HCT116 (cell line): Measurements from ENCODE around the gene UCKL1. TPM values are rescaled to one million over a fixed set of nuclear protein-coding genes. Genes with fewer than 3 reads are reported as not detected.

Source experiments
- ATAC-seq: fragments of 200-7000 bp; cut with Tn5 transposase; 2 replicates; pipeline ENCODE4 v1.9.1; 2020; ENCODE audit warnings: mild to moderate bottlenecking, moderate library complexity
- BruUV-seq: library from RNA; stranded (reverse); fragments of 400-500 nt; replicated peaks from 2 replicates; lab custom pipeline; 2021; lab: Mats Ljungman, UMichigan
- CTCF ChIA-PET: fragments of 300-600 bp; sonication (Branson Sonifier 250); formaldehyde crosslinking; loops from one replicate; lab custom pipeline; 2021; ENCODE audit warnings: antibody characterized with exemption; lab: Charles Lee
- POLR2A ChIA-PET: fragments of 300-600, 350-600 bp; sonication (Branson Sonifier 250); formaldehyde crosslinking; loops from one replicate; lab custom pipeline; 2021; ENCODE audit warnings: antibody characterized with exemption; lab: Charles Lee
- RAD21 ChIA-PET, 2 experiments: fragments of 300-600 bp; sonication (Branson Sonifier 250); formaldehyde crosslinking; loops; one replicate each; lab custom pipeline; 2023; ENCODE audit warnings: low total read pairs in 2 of 2; ENCODE audit not compliant: uncharacterized antibody in 2 of 2, unreplicated experiment in 2 of 2, low non-redundant PET in 1 of 2; lab: Charles Lee
- DNase-seq: peaks from one replicate; pipeline ENCODE4 v3.0.0-alpha.2; 2010; ENCODE audit warnings: low read depth, low spot score
- H2AFZ ChIP-seq: fragments of 200-600 bp; shearing (Covaris generic), sonication (generic); 2 replicates; pipeline ENCODE4 v1.6.1; 2017; ENCODE audit warnings: low read depth, mixed run types, mixed read lengths, antibody characterized with exemption, low read length; ENCODE audit not compliant: poor library complexity, severe bottlenecking
- H3K27ac ChIP-seq: 2 replicates; pipeline ENCODE4 v1.5.1; 2012; ENCODE audit warnings: low read depth, low read length
- H3K27me3 ChIP-seq: fragments of 200-600 bp; sonication (generic); 2 replicates; pipeline ENCODE4 v1.6.1; 2016; ENCODE audit warnings: mixed run types, low read length, mixed read lengths; ENCODE audit not compliant: insufficient read depth
- H3K36me3 ChIP-seq, 2 experiments: fragments of 200-500 bp in 1 of 2; fragments of 200-600 bp in 1 of 2; sonication (Bioruptor generic) in 1 of 2; sonication (generic) in 1 of 2; 2 replicates each; pipeline versions ENCODE4 v1.5.1 to v1.6.1; 2014 to 2016; ENCODE audit warnings: low read length in 2 of 2, inconsistent platforms in 1 of 2, mixed read lengths in 1 of 2, mixed run types in 1 of 2; ENCODE audit not compliant: insufficient read depth in 2 of 2, control insufficient read depth in 1 of 2
- H3K4me1 ChIP-seq, 2 experiments: fragments of 200-600 bp in 1 of 2; sonication (generic) in 1 of 2; 2 replicates each; pipeline versions ENCODE4 v1.5.1 to v1.6.1; 2012 to 2017; ENCODE audit warnings: low read length in 2 of 2, inconsistent platforms in 1 of 2, mild to moderate bottlenecking in 1 of 2, mixed read lengths in 1 of 2, mixed run types in 1 of 2, moderate library complexity in 1 of 2; ENCODE audit not compliant: insufficient read depth in 2 of 2, control insufficient read depth in 1 of 2
- H3K4me2 ChIP-seq: fragments of 200-600 bp; sonication (generic); 2 replicates; pipeline ENCODE4 v1.6.1; 2017; ENCODE audit warnings: mixed run types, low read length, mixed read lengths
- H3K4me3 ChIP-seq, 2 experiments: fragments of 200-600 bp in 1 of 2; sonication (generic) in 1 of 2; replicated peaks in 1 of 2; 2 replicates each; pipeline ENCODE4 v1.5.1; 2011 to 2016; ENCODE audit warnings: low read length in 2 of 2, control low read depth in 1 of 2, low read depth in 1 of 2, mild to moderate bottlenecking in 1 of 2, mixed read lengths in 1 of 2, mixed run types in 1 of 2
- H3K79me2 ChIP-seq: fragments of 200-600 bp; sonication (generic); 2 replicates; pipeline ENCODE4 v1.6.1; 2017; ENCODE audit warnings: mild to moderate bottlenecking, mixed run types, low read length, moderate library complexity, mixed read lengths; ENCODE audit not compliant: insufficient read depth
- H3K9ac ChIP-seq: fragments of 200-600 bp; sonication (generic); 2 replicates; pipeline ENCODE4 v1.6.1; 2016; ENCODE audit warnings: low read length, mixed read lengths
- H3K9me2 ChIP-seq: fragments of 200-600 bp; sonication (generic), shearing (Covaris generic); 2 replicates; pipeline ENCODE4 v1.6.1; 2017; ENCODE audit warnings: mixed run types, mild to moderate bottlenecking, moderate library complexity; ENCODE audit not compliant: insufficient read depth
- H3K9me3 ChIP-seq, 2 experiments: fragments of 200-500 bp in 1 of 2; fragments of 200-600 bp in 1 of 2; sonication (Bioruptor generic) in 1 of 2; sonication (generic) in 1 of 2; 2 replicates each; pipeline ENCODE4 v1.6.1; 2014 to 2017; ENCODE audit warnings: low read length in 2 of 2, mixed read lengths in 2 of 2, inconsistent platforms in 1 of 2, low read depth in 1 of 2, mild to moderate bottlenecking in 1 of 2, mixed run types in 1 of 2, moderate library complexity in 1 of 2; ENCODE audit not compliant: control insufficient read depth in 1 of 2, insufficient read depth in 1 of 2
- H4K20me1 ChIP-seq: fragments of 200-600 bp; sonication (generic), shearing (Covaris generic); 2 replicates; pipeline ENCODE4 v1.6.1; 2017; ENCODE audit warnings: mixed run types, mild to moderate bottlenecking, moderate library complexity; ENCODE audit not compliant: insufficient read depth
- CTCF ChIP-seq, 3 experiments: fragments of 200-600 bp in 1 of 3; sonication (generic) in 1 of 3; IDR thresholded peaks in 2 of 3; conservative IDR thresholded peaks in 1 of 3; 2 replicates each; pipeline ENCODE4 v1.5.1; 2012 to 2017; ENCODE audit warnings: low read depth in 2 of 3, low read length in 2 of 3, antibody characterized with exemption in 1 of 3, borderline replicate concordance in 1 of 3, control low read depth in 1 of 3, mild to moderate bottlenecking in 1 of 3, mixed read lengths in 1 of 3, mixed run types in 1 of 3, moderate library complexity in 1 of 3; ENCODE audit not compliant: insufficient read depth in 1 of 3
- ELF1 ChIP-seq: IDR thresholded peaks from 2 replicates; pipeline ENCODE4 v1.6.1; 2012; ENCODE audit warnings: low read depth, borderline replicate concordance
- JUND ChIP-seq: IDR thresholded peaks from 2 replicates; pipeline ENCODE4 v1.6.1; 2012
- POLR2AphosphoS5 ChIP-seq: IDR thresholded peaks from 2 replicates; pipeline ENCODE4 v1.6.1; 2011; ENCODE audit warnings: mild to moderate bottlenecking, low read depth, low read length, moderate library complexity
- RAD21 ChIP-seq: IDR thresholded peaks from 2 replicates; pipeline ENCODE4 v1.6.1; 2012; ENCODE audit warnings: low read depth, mild to moderate bottlenecking
- SP1 ChIP-seq: IDR thresholded peaks from 2 replicates; pipeline ENCODE4 v1.6.1; 2012; ENCODE audit warnings: low read depth
- YY1 ChIP-seq: IDR thresholded peaks from 2 replicates; pipeline ENCODE4 v1.6.1; 2011; ENCODE audit warnings: low read length, low read depth, moderate library complexity, mild to moderate bottlenecking; ENCODE audit not compliant: insufficient replicate concordance; ENCODE audit errors: extremely low read depth
- ZFX ChIP-seq: fragments of 450-650 bp; IDR thresholded peaks from 2 replicates; pipeline ENCODE4 v1.6.1; 2017
- ZNF274 ChIP-seq: fragments of 200-500 bp; sonication (Bioruptor generic); IDR thresholded peaks from 2 replicates; pipeline ENCODE4 v1.6.1; 2014; ENCODE audit warnings: mild to moderate bottlenecking, low read depth, low read length, inconsistent platforms
- intact Hi-C: fragments of 100-400 bp; cut with micrococcal nuclease; formaldehyde crosslinking; loops from 2 replicates; pipeline ENCODE4 v1.10.0; 2022
- total RNA-seq: library from RNA; stranded (reverse); gene quantifications from one replicate; pipeline ENCODE4 v1.2.1, GENCODE V29; 2021; ENCODE audit not compliant: unreplicated experiment

Gene UCKL1
- total RNA-seq, 1 experiment from 2014 or later = 54.2 TPM

GRCh38 chr20:63890616-63891015, 65.6 kb downstream of the UCKL1 start:
- BruUV-seq = no TSS peak
- H3K9ac ChIP-seq = no peak overlapping the region
- peaks cover 38% of the 10 kb centered on the region for H3K79me2 ChIP-seq
- H3K4me3 ChIP-seq = no peak overlapping the region
- H3K4me1 ChIP-seq = peaks cover 8 to 13% of the 10 kb centered on the region in 2 experiments; a peak in 3 of 4 replicates
- CTCF ChIA-PET = interaction anchor here (0.7 kb wide), 1 partner anchor 148 kb away, joined by 3 read pairs; no protein-coding TSS in a partner anchor
- H3K9me2 ChIP-seq = no peaks in the 10 kb centered on the region
- intact Hi-C loops = no loop called here
- no peak overlapping the region for H3K27ac ChIP-seq
- no peaks in the 10 kb centered on the region for H3K27me3 ChIP-seq
- no peak overlapping the region for H3K4me2 ChIP-seq
- H3K9me3 ChIP-seq = no peaks in the 10 kb centered on the region
- peaks cover 4% of the 10 kb centered on the region; the same call in 1 of the 2 replicates for H4K20me1 ChIP-seq
- POLR2A ChIA-PET = no interaction called here
- DNase-seq (no peak), ATAC-seq (no peak)
- RAD21 ChIA-PET = no interaction called here
- no peak for TF ChIP-seq POLR2AphosphoS5
- no peak for TF ChIP-seq ZNF274
- TF ChIP-seq SP1 = no peak
- TF ChIP-seq RAD21 = no peak
- TF ChIP-seq CTCF (IDR thresholded peaks at IDR 0.05 in 2 of 3, conservative IDR thresholded peaks at IDR 0.05 in 1 of 3; ENCODE audit: borderline replicate concordance in 1 of 3, insufficient read depth in 1 of 3, low read depth in 2 of 3, low read length in 2 of 3) = no peak
- TF ChIP-seq ELF1 = no peak
- no peak for TF ChIP-seq JUND
- no peak for TF ChIP-seq YY1
- TF ChIP-seq ZFX = no peak
- peaks cover 18 to 44% of the 10 kb centered on the region in 2 experiments; a peak in 3 of 4 replicates for H3K36me3 ChIP-seq
- no peak overlapping the region for H2AFZ ChIP-seq
